LNCaP clone FGC (cell line): ENCODE data around the gene MEIS1.

ENCODE experiments used
- DNase-seq: peaks from one replicate; pipeline ENCODE4 v3.0.0-alpha.2; 2011; ENCODE audit warnings: low read depth
- H3K4me3 ChIP-seq: 2 replicates; pipeline ENCODE4 v1.5.1; 2011; ENCODE audit warnings: mild to moderate bottlenecking, low read depth, low read length, control low read depth
- TF ChIP-seq, protein P1 (sequence below): IDR thresholded peaks from 2 replicates; pipeline ENCODE4 v1.5.1; 2012; ENCODE audit warnings: mild to moderate bottlenecking; ENCODE audit not compliant: control insufficient read depth, insufficient read depth; ENCODE audit errors: extremely low read depth

MEIS1 gene

DNA sequence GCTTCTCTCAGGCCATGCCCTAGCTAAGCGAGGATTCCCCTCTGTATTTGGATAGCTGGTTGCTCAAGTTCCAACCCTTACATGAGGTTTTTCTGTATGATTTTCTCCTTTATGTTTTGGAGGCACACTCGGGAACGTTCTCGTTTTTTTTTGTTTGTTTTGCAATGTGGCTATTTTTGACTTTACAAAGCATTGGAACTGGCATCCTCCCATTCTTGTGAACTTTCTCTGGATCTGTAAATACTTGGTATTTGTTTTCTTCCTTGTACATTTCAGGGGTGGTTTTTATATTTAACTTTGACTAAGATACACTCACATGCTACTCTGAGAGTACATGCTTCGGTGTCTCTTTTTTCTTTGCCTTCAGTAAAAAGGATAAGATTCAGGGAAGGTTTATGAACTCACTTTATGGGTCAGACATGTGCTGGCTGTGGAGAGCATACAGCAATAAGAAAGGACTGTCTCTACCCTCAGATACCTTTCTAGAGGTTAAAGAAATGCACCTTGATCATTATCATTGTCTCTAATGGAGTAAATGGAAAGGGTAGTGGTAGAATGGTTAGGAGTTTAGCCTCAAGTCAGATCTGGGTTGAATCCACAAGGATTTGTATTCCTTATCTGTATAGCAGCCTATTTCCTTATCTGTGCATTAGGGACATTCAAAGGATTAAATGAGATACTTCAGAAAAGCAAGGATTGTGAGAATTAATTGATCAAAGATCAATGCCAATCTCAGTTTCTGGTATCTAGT lies 61.9 kb downstream of the MEIS1 start:
- peak overlapping the region; percentile 5; the same call in 1 of the 2 replicates for H3K4me3 ChIP-seq
- DNase-seq, result peak; percentile 45
- TF ChIP-seq, protein P1, sequence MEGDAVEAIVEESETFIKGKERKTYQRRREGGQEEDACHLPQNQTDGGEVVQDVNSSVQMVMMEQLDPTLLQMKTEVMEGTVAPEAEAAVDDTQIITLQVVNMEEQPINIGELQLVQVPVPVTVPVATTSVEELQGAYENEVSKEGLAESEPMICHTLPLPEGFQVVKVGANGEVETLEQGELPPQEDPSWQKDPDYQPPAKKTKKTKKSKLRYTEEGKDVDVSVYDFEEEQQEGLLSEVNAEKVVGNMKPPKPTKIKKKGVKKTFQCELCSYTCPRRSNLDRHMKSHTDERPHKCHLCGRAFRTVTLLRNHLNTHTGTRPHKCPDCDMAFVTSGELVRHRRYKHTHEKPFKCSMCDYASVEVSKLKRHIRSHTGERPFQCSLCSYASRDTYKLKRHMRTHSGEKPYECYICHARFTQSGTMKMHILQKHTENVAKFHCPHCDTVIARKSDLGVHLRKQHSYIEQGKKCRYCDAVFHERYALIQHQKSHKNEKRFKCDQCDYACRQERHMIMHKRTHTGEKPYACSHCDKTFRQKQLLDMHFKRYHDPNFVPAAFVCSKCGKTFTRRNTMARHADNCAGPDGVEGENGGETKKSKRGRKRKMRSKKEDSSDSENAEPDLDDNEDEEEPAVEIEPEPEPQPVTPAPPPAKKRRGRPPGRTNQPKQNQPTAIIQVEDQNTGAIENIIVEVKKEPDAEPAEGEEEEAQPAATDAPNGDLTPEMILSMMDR, result no peak

DNA sequence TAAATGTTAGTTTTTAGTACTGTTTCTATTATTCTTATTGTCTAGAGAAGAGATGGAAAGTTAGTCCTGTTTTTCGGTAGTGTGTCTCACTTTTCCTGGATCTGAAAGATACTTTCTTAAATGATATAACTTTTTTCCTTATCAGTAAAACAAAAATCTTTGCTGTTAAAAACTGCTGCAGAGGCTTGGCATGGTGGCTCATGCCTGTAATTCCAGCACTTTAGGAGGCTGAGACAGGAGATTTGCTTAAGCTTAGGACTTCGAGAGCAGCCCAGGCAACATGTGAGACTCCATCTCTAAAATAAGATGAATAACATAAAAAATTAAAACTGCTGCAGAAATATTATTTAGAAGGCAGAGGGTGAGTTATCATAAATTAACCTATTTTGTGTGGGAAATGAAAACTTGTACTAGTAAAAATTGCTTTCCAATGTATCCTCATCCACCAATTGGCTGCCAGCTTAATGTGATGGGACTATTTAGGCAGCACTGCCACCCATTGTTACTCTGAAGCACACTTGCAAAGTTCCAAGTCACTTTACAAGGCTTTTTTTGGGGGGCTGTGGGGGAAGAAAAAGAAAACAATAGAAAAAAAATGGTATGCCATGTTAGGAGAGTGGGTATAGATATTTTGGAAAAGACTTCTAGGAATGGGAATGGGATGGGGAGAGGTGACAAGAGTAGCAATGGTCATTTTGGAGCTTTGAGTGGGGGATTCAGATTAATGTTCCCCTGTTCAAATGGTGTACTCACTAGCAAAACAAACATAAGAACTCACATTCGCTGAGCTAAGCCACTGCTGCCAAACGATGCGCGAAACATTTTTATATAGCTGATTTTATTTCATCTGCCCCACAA lies 62.7 kb downstream of the MEIS1 start:
- DNase-seq, result no peak
- TF ChIP-seq, protein P1, result no peak
- no peak overlapping the region for H3K4me3 ChIP-seq

DNA sequence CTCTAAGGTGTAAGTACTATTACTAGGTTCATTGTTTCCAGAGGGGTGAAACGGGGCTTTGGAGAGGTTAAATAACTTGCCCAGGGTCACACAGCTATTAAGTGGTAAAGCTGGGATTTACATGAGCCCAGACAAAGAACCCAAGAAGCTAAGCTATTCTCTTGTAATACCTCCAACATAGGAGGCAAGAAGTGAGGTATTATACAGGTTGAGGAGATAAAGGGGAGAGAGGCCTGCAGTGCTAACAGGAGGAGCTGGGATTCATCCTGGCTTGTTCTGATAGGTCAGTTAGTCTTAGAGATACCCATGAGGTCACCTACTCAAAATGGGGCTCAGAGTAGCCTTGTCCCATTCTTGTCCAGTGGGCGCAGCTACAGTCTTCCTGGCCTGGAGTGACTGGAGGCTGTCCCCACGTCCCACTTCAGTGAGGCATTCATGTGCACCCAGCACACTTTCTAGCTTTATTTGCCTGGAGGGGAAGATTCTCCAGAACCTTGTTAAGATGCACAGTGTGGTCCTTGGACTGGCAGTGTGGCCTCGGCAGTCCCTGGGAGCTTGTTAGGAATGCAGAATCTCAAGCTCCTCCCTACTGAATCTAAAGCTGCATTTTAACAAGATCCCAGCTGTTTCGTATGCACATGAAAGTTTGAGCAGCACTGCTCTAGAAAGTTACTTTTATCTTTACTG lies 63.5 kb downstream of the MEIS1 start:
- no peak for DNase-seq
- TF ChIP-seq, protein P1, result no peak
- H3K4me3 ChIP-seq, result no peak overlapping the region

DNA sequence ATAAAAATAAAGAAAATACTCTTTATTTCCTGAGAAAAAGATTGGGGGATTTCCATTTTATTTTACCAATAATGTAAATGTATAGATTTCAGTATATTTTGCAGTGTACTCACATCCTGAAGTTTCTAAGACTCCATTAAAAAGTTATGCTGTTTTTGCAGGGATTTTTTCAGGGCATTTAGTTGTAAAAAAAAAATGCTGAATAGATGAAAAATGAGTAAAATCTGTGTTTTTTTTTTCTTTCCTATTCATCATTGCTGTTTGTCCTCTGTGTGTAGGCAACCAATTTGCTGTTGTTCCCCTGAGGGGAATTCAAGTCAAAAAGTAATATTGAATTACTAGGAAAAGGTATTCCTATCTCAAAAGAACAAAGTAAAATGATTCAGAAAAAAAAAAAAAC lies 66.3 kb downstream of the MEIS1 start:
- H3K4me3 ChIP-seq, result no peak overlapping the region
- TF ChIP-seq, protein P1, result no peak
- DNase-seq, result no peak

DNA sequence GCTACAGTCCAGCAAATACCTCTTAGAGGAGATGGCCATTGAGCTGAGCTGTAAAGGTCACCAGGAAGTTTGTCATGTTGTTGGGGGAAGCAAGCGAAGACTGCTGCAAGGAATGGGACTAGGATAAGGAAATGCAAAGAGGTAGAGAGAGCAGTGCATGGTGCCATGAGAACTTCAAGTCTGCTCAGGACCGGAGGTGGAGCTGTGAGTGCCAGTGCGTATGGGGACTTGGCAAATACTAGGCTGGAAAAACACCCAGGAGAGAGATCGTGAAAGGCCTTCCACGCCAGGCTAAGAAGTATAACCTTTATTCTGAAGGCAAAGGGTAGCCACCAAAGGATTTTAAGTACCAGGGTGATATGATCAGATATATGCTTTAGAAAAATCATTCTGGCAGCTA lies 71.3 kb downstream of the MEIS1 start:
- H3K4me3 ChIP-seq, result no peak overlapping the region
- DNase-seq, result no peak
- TF ChIP-seq, protein P1, result no peak

DNA sequence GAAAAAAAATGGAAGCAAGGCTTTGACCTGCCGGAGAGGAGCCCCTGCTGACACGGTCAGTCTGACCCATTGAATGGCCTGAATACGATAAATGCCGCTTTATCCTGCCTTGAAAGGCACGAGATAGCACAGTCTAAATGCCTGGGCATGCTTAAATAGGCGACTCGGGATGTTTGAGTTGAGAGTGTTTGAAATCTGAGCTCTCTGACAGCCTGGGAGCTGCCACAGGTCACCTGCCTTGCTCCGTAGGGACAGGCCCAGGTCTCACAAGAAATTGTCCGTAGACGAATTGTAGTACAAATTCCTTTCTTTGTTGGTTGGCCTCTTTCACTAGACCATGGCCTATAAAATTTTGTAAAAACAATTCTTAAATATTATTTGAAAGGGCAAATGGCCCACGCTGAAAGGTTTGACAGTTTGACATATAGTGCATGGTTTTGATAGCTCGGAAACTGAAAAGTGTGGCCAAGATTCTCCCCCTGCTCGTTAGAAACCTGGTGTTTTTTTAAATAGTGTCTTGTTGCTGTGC lies 72.8 kb downstream of the MEIS1 start:
- TF ChIP-seq, protein P1, result no peak
- no peak overlapping the region for H3K4me3 ChIP-seq
- DNase-seq, result no peak
